Thymus (tissue), 11 donors: ENCODE data around the gene GOSR1. TPM values are rescaled to one million over a fixed set of nuclear protein-coding genes. Genes with fewer than 3 reads are reported as not detected.
"Not testable (repeated sequence)": the region's sequence is repeated elsewhere in the genome, so short reads cannot be mapped to it uniquely, and the experiment has no call there.

ENCODE experiments used
- DNase-seq, 9 donors: peaks; one replicate each; pipeline ENCODE4 v3.0.0-alpha.2; 2013; ENCODE audit warnings: low spot score in 9 of 9, low read depth in 6 of 9, missing footprints in 1 of 9
- H3K27ac ChIP-seq, 2 donors: one replicate each; pipeline ENCODE4 v1.5.1; 2013; ENCODE audit warnings: control low read depth in 1 of 2, low read depth in 1 of 2, low read length in 1 of 2, mild to moderate bottlenecking in 1 of 2, moderate library complexity in 1 of 2
- H3K27me3 ChIP-seq, 2 donors: one replicate each; pipeline ENCODE4 v1.5.1; 2013; ENCODE audit warnings: low read length in 1 of 2; ENCODE audit not compliant: control insufficient read depth in 2 of 2, insufficient read depth in 1 of 2
- H3K36me3 ChIP-seq, 2 donors: one replicate each; pipeline ENCODE4 v1.5.1; 2013; ENCODE audit warnings: low read length in 1 of 2, mild to moderate bottlenecking in 1 of 2, moderate library complexity in 1 of 2; ENCODE audit not compliant: control insufficient read depth in 2 of 2, insufficient read depth in 2 of 2
- H3K4me1 ChIP-seq, 2 donors: one replicate each; pipeline ENCODE4 v1.5.1; 2013; ENCODE audit warnings: low read length in 2 of 2; ENCODE audit not compliant: control insufficient read depth in 2 of 2, insufficient read depth in 2 of 2
- H3K4me3 ChIP-seq, 2 donors: one replicate each; pipeline ENCODE4 v1.5.1; 2013; ENCODE audit warnings: low read length in 2 of 2, control low read depth in 1 of 2, mild to moderate bottlenecking in 1 of 2
- H3K9me3 ChIP-seq, 2 donors: one replicate each; pipeline ENCODE4 v1.5.1; 2013; ENCODE audit warnings: low read length in 1 of 2, mild to moderate bottlenecking in 1 of 2; ENCODE audit not compliant: control insufficient read depth in 2 of 2, insufficient read depth in 1 of 2
- WGBS: extraction: QIAGEN DNeasy Blood & Tissue Kit; methylation state at CpG from one replicate; pipeline ENCODE4 v1.1.7; 2013; 5-methylcytosine and 5-hydroxymethylcytosine counted together
- polyA plus RNA-seq: library from polyadenylated mRNA; stranded (reverse); fragments of 200-250 nt; gene quantifications from one replicate; pipeline ENCODE4 v1.2.3, GENCODE V29; 2013
- total RNA-seq: library from RNA; stranded (reverse); fragments of 120-200 nt; gene quantifications from one replicate; pipeline ENCODE4 v1.2.4, GENCODE V29; 2013
- donor health status: healthy.

The GOSR1 gene
- total and polyA plus RNA-seq, 2 donors: 22.2 to 26.2 TPM

DNA sequence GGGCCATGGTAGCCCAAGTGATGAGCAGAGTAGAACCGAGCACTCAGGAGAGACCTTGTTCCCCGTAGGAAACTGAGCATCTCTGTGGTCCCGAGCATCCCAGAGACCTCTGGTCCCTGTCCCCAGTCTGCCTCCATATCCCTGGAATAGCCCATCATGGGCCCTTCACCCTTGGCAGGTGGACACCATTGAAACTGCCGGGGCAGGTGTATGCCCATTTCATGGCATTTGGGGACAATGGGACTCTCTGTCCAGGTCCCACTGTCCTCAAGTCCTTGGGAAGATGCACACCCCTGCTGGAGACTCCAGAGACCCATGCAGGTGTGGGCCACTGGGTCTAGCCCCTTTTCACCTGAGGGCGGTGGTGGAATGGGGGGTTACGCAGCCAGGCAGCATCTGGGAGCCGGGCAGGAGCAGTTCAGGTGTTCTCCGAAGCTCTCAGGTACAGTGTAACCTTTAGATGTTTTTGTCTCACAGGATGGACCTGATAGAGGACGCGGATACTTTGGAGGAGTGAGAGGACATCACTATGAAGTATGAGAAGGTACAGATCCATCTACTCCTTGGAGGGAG is 75.9 kb downstream of the GOSR1 start:
- Histone ChIP-seq H3K36me3 (no peaks in the 10 kb centered on the region), H3K4me3 (no peak overlapping the region), H3K27ac (no peak overlapping the region), H3K27me3 (no peaks in the 10 kb centered on the region), H3K9me3 (no peaks in the 10 kb centered on the region), H3K4me1 (peaks cover 3 to 16% of the 10 kb centered on the region in 2 donors)
- DNase-seq: no peak
- 99% methylated on average over 10 of the region's 10 CpGs for WGBS

GRCh38 chr17:30553823-30554440 is 76.7 kb downstream of the GOSR1 start:
- H3K9me3 ChIP-seq, DNase-seq, H3K27me3 ChIP-seq, H3K4me3 ChIP-seq, H3K27ac ChIP-seq, H3K36me3 ChIP-seq: not testable (repeated sequence)
- 98% methylated on average over 4 of the region's 4 CpGs for WGBS
- H3K4me1 ChIP-seq: peaks cover 7 to 25% of the 10 kb centered on the region in 2 donors

DNA sequence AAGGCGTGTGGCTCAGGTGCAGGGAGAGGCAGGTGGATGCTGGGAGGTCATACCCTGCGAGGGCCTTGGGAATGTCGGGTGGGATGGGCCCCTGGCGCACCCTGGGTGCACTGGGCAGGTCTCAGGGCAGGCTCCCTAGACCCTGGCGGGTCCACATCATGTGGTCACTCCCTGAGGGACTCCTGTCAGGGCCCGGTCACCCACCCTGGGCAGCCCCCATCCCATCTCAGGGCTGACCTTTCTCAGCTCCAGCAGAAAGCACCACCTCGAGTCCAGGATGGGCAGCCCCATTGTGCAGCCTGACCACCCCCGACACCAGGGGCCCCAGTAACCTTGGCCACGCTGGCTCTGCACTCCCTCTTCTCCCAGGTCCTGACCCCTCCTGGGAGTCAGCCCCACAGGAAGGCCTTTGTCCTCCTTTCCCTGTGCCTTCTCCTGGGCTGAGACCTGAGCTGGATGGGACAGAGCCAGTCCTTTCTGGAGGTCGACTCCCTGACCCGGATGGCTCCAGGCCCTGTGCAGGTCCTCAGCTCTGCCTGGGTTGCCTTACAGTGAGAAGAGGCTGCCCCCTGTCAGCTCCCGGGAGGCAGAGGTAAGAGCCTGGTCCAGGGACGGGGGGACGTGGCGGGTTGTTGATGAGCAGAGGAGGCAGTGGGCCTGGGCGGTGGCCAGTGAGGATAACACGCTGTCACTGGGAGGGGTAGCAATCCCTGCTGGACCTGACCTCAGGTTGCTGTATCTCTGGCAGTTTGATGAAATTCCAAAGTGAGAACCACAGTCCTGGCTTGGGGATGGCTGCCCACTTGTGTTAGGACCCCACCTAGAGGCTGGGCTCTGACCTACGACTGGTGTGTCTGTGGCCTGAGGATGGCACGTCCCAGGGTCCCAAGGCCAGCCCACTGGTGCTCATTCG is 77.9 kb downstream of the GOSR1 start:
- no peaks in the 10 kb centered on the region for H3K36me3 ChIP-seq
- H3K27me3 ChIP-seq: no peaks in the 10 kb centered on the region
- DNase-seq: peak in 1 of 9 donors; percentile 22
- WGBS: 94% methylated on average over 20 of the region's 20 CpGs
- H3K9me3 ChIP-seq: no peaks in the 10 kb centered on the region
- H3K4me3 ChIP-seq: no peak overlapping the region
- no peak overlapping the region for H3K27ac ChIP-seq
- peaks cover 7 to 25% of the 10 kb centered on the region in 2 donors for H3K4me1 ChIP-seq

GRCh38 chr17:30555942-30556341 is 78.7 kb downstream of the GOSR1 start:
- DNase-seq: no peak
- Histone ChIP-seq H3K9me3 (no peaks in the 10 kb centered on the region), H3K36me3 (no peaks in the 10 kb centered on the region), H3K27me3 (no peaks in the 10 kb centered on the region), H3K4me3 (no peak overlapping the region), H3K27ac (no peak overlapping the region), H3K4me1 (peaks cover 7 to 22% of the 10 kb centered on the region in 2 donors)
- WGBS: 96% methylated on average over 5 of the region's 5 CpGs

DNA sequence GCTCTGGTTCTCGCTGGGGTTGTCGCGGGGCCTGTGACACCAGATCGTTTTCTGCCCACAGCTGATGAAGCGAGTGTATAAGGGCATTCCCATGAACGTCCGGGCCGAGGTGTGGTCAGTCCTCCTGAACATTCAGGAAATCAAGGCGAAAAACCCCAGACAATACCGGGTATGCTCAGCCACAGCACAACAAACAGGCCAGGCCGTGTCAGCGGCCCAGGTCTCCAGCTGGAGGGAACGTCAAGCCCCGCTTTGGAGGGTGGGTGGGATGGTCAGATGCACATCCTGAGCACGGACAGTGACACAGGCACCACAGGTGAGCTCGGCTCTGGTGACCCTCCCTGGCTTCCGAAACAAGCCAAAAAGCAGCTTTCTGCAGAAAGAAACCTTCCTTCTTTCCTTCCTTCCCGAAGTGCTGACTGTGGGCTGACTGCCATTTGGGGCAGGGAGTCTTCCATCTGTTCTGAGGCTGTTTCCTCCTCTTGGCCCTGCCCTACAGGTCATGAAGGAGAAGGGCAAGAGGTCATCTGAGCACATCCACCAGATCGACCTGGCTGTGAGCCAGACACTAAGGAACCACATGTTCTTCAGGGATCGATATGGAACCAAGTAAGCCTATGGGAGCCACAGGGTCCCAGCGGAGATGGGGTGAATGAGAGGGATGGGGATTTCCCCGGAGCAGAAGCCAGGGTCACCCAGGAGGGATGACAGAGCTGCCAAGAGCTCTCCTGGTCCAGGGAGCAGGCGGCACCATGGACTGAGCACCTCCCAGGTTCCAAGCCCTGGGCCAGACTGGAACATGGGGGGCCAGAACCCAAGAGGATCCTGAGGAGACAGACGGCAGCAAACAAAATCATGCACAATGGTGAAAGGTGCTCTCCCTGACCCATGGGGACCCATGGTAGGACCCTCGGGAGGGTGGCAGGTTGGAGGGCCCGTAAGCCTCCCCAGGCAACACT is 79.4 kb downstream of the GOSR1 start:
- no peaks in the 10 kb centered on the region for H3K36me3 ChIP-seq
- H3K4me3 ChIP-seq: no peak overlapping the region
- 93% methylated on average over 26 of the region's 26 CpGs for WGBS
- H3K27ac ChIP-seq: no peak overlapping the region
- peaks cover 7 to 18% of the 10 kb centered on the region in 2 donors for H3K4me1 ChIP-seq
- no peaks in the 10 kb centered on the region for H3K9me3 ChIP-seq
- no peaks in the 10 kb centered on the region for H3K27me3 ChIP-seq
- DNase-seq: no peak

DNA sequence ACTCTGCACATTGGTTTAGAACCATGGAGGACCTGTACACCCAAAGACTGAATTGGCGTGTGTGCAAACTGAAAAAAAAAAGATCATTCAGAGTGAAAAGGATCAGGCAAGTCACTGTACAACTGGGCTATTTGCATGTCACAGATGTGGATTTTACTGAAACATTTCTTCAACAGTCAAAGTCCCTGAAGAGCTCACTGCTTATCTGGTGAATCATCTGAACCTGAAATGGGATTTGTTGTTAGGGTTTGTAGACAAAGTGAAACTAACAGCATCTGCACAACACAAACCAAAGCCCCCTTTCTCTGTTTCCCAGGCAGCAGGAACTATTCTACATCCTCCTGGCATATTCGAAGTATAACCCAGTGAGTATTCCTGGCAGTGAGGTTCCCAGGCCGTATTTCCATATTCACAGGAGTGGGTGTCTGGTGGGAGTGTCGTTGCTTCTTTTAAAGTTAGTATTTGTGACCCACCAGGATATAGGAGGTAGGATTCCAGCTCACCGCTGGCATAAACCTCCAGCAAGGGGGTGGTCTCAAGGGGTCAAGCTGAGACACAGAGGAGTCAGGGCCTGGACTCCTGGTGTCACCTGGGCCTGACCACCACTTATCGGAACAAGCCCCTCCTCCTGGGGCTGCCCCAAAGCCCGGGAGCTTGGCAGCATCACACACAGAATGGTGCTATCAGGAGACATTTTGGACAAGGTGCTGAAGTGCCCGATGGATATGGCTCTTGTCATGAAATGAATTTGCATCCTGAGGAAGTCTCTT is 80.9 kb downstream of the GOSR1 start:
- Histone ChIP-seq H3K9me3 (no peaks in the 10 kb centered on the region), H3K4me1 (peaks cover 7 to 18% of the 10 kb centered on the region in 2 donors), H3K27ac (peak overlapping the region in 1 of 2 donors; percentile 60), H3K27me3 (no peaks in the 10 kb centered on the region), H3K4me3 (no peak overlapping the region), H3K36me3 (no peaks in the 10 kb centered on the region)
- DNase-seq: peak in 7 of 9 donors; percentile 11 to 63 (median 26)
- 77% methylated on average over 8 of the region's 8 CpGs for WGBS

GRCh38 chr17:30558686-30559545 is 81.7 kb downstream of the GOSR1 start:
- peaks cover 7 to 18% of the 10 kb centered on the region in 2 donors for H3K4me1 ChIP-seq
- DNase-seq: no peak
- WGBS: 95% methylated on average over 22 of the region's 22 CpGs

More at GRCh38 chr17:30558686-30559545, 81.7 kb downstream of the GOSR1 start:
- Histone ChIP-seq H3K27ac (no peak overlapping the region), H3K9me3 (no peaks in the 10 kb centered on the region), H3K4me3 (no peak overlapping the region), H3K27me3 (no peaks in the 10 kb centered on the region), H3K36me3 (no peaks in the 10 kb centered on the region)
